SH-SY5Y (cell line): Measurements from ENCODE around the gene CCDC71L.

ENCODE experiments used
- GATA2 ChIP-seq: IDR thresholded peaks from 2 replicates; pipeline ENCODE4 v1.6.1; 2011; ENCODE audit warnings: mild to moderate bottlenecking, low read depth, low read length
- GATA3 ChIP-seq: IDR thresholded peaks from 2 replicates; pipeline ENCODE4 v1.6.1; 2011; ENCODE audit warnings: low read depth, mild to moderate bottlenecking, low read length, moderate library complexity

The CCDC71L gene

DNA sequence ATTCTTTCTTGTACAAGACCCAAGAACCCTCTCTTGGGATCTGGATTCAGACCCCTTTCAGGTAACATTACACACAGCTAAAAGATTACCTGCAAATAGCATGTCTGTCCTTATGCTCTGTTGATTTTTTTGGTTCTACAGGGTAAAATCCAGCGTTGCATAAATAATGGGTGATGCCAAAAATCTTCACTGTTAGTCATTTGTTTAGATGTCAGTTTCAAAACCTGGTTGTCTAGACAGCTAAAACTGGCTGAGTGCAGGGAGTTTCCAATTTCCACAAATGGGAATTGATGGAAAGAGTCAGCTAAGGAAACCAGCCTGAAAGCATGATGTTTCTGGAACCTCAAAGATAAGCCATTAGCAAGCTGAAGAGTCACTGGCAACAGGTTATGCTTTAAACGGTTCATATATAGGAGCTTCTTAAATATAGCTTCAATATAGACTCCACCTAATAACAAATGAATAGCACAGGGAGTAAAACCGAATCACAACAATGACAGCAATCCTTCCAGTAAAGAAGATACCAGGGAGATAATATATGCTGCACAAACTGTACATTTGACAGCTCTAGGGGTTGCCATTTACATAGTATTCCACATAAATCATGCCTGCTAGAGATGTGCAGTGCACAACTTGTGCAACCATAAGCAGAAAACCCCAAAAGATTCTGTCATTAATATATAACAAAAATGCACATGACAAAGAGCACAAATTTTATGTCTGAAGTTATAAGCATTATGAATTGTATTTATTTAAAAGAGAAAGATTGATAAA is 20.4 kb downstream of the CCDC71L start:
- no peak for TF ChIP-seq GATA3
- no peak for TF ChIP-seq GATA2

DNA sequence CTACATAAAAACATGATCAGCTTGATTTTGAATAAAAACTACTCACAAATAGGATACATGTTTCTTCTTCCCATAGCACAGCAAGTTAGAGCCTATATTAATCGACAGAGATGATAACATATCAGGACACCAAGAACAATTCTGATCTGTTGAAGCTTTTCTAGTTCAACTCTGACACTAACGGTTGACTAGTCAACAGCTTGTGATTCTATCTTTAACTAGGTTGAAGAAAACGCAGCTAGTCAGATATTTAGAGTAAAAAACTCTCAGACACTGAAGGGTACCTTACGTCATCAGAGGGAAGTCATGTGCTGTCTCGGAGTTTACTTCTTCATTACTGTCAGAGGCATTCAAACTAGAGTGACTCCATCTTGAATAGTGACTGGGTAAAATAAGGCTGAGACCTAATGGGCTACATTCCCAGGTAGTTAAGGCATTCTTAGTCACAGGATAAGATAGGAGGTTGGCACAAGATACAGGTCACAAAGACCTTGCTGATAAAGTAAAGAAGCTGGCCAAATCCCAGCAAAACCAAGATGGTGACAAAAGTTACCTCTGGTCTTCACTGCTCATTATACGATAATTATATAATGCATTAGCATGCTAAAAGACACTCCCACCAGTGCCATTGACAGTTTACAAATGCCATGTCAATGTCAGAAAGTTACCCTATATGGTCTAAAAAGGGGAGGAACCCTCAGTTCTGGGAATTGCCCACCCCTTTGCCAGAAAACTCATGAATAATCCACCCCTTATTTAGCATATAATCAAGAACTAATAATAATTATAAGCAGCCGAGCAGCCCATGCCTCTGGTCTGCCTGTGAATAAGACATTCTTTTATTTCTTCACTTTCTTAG is 21.3 kb downstream of the CCDC71L start:
- TF ChIP-seq GATA2 (no peak), GATA3 (no peak)

DNA sequence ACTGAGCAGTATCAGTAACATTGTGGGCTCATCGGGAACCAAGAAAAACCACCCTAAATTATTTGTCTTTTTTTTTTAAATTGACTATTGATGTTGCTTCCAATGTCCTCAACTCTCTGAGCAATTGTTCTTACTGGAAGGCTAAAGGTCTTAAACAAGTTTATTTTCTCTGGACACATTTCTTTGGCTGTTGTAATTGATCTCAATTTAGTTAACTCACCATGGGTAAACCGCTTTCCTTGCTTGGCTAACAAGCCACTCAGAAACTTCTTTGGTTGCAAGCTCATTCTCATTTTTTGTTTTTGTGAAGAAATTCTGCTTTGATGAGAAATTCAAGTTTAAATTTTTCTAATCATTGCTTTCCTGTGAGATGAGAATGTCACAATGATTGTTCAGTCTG is 25.5 kb downstream of the CCDC71L start:
- TF ChIP-seq GATA2 (no peak), GATA3 (no peak)

DNA sequence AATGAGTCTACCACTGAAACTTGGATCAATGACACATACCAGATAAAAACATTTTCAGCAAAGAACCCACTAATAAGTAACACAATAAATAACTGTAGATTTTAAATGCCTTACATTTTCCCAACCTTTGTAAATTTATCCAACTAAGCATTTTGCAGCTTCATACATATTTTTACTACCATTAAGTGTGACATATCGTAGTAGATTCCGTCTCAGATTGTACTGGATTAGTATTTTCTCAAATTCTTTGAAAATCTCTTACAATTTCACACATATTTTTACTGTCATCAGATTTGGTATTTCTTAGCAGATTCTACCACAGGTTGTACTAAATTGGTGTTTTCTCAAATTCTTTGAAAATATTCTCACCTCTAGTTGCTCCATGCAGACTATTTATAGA is 26.0 kb downstream of the CCDC71L start:
- TF ChIP-seq GATA2 (no peak), GATA3 (no peak)

DNA sequence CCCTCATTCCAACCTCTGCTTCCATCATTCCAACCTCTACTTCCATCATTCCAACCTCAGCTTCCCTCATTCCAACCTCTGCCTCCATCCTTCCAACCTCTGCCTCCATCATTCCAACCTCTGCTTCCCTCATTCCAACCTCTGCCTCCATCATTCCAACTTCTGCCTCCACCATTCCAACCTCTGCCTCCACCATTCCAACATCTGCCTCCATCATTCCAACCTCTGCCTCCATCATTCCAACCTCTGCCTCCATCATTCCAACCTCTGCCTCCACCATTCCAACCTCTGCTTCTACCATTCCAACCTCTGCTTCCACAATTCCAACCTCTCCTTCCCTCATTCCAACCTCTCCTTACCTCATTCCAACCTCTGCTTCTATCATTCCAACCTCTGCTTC is 30.3 kb downstream of the CCDC71L start:
- TF ChIP-seq GATA3 = no peak
- no peak for TF ChIP-seq GATA2

DNA sequence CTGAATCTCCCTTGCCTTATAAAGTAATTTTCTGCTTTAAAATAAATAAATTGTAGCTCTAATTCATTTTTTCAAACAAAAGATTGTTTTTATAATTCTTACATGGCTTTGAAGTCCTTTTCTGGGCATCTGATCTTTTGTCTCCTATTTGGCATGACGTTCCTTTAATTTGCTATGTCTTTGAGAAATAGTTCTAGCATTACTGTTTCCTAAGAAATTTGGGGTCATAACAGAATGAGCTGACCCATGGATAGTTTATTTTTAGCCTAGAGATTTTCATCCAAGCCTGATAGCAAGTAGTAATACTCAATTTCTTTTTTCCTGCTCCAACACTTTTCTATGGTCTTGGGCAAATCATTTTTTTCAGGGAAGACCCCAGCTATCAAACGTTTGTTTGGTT is 31.4 kb downstream of the CCDC71L start:
- TF ChIP-seq GATA3 (no peak), GATA2 (no peak)

DNA sequence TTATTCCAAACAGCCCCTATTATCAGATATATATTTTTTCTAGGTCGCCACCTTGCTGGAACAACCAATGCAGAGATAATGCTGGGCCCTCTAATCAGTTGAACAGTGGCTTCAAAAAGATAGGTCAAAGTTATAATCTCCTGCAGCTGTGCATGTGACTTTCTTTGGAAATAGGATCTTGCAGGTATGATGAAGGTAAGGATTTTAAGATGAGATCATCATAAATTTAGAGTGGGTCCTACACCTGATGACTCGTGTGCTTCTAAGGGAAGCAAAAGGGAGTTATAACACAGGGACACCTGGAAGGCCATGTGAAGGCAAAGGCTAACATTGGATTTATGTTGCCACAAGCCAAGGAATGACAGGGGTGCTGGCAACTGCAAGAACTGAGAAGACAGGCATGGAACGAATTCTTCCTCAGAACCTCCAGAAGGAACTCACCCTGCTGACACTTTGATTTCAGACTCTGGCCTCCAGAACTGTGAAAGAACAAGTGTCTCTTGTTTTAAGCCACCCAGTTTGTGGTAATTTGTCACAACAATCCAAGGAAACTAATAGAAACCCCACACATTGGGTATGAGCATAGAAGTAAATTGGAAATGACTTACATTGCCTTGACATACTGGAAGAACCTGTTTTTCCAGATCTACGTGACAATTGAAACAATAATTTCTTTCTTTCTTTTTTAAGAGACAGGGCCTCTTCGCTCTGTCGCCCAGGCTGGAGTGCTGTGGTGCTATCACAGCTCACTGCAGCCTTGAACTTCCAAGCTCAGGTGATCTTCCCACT is 34.4 kb downstream of the CCDC71L start:
- no peak for TF ChIP-seq GATA3
- TF ChIP-seq GATA2 = no peak

DNA sequence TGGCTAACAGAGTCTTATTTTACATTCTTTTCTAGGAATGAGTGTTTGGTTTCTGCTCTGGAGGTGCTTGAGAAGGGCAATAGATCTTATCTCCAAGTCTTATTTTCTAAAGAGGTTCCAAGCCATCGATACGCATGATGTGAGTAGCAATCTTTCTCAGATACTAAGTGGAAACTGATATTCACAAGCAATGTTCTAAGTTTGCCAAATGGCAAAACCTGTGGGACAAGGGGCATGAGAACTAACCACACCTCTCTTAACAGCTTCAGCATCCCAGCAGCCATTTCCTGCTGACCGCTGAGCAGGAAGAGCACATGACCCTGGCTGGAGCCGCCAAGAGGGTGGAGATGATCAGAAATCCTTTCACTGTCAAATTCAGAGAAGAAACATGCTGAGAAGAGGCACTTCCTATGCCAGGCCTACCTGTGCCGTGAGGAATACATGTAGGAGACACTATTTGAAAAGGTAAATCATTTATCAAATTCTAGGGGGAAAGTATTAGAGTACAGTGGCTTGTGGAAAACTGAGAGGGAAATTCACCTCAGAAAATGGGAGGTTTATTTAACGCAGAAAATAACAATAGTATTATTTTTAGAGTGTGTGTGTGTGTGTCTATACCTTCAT is 35.2 kb downstream of the CCDC71L start:
- no peak for TF ChIP-seq GATA3
- TF ChIP-seq GATA2 = no peak

DNA sequence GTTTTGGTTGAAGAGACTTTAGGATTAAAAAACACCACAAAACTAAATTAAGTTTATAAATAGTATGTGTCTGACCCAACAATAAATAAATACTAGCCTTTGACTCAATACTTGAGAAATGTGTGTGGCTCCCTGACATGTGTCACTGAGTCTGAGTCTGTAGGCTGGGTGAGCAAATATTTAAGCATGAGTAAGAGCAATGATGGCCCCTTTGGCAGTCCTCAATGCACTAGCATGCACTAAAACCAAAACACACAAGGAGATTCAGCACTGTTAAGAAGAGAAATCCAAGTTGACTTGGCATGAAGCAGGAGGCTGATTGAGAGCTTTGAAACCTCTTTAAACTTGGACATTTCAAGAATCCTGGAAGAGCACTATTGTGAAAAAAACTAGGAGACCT is 37.1 kb downstream of the CCDC71L start:
- TF ChIP-seq GATA3 (no peak), GATA2 (no peak)

DNA sequence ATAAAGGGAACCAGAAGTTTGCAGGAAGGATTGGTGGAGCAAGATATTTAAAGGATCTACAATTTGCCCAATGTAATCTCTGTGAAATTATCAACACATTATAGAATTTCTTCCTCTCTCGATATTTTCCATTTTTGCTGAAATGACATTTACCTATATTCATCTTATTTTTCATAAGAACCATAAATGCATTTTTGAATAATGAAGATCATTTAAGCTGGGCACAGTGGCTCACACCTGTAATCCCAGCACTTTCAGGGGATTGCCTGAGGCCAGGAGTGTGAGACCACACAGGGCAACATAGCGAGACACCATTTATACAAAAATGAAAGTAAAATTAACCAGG is 37.7 kb downstream of the CCDC71L start:
- TF ChIP-seq GATA3 = no peak
- no peak for TF ChIP-seq GATA2

DNA sequence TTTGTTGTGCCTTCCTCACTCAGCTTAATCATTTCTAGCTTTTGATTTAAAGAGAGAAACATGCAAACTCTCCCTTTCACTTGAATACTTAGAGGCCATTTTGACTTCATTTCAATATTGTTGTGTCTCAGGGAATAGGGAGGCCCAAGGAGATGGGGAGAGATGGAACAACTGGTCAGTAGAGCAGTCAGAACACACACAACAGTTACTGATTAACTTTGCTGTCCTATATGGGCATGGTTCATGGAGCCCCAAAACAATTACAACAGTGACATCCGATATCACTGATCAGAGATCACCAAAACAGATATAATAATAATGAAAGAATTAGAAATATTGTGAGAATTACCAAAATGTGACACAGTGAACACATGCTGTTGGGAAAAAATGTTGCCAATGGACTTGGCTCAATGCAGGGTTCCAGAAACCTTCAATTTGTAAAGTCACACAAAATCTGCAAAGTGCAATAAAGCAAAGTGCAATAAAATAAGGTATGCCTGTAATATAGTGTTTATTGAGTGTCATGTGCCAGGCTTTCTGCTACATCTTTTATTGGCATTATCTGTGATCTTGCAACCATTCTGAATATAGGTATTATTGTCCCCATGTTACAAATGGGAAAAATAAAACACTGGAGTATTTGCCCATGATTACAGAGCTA is 38.2 kb downstream of the CCDC71L start:
- TF ChIP-seq GATA2 (no peak), GATA3 (no peak)

DNA sequence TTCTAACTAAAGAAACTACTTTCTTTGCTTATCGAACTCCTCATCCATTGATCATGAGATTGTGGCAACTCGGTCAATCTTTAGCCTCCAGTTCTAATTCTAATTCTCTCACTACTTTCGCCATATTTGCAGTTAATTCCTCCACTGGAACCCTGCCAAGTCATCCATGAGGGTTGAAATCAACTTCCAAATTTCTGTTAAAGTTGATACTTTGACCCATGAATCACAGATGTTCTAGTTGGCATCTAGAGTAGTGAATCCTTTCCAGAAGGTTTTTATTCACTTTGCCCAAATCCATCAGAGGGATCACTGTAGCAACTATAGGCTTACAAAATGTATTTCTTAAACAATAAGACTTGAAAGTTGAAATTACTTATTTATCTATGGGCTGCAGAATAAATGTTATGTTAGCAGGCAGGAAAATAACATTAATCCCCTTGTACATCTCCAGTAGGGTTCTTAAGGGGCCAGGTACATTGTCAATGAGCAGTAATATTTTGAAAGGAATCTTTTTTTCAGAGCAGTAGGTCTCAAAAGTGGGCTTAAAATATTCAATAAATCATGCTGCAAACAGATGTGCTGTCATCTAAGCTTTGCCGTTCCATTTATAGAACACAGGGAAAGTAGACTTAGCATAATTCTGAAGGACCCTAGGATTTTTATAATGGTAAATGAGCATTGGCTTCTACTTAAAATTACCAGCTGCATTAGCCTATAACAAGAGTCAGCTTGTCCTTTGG is 39.4 kb downstream of the CCDC71L start:
- TF ChIP-seq GATA2 (no peak), GATA3 (no peak)

DNA sequence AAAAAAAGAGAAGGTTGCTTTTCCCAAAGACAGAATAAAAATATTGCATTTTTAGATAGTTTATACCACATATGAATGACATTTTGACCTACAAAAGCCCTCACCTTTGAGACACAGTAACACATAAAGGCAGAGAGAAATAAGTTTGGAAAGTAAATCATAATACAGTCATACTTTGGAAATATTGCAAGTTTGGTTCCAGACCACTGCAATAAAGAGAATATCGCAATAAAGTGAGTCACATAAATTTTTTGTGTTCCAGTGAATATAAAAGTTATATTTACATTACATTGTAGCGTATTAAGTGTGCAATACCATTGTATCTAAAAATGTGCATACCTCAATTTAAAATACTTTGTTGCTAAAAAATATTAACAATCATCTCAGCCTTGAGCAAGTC is 40.3 kb downstream of the CCDC71L start:
- no peak for TF ChIP-seq GATA2
- TF ChIP-seq GATA3 = no peak
